Liver (tissue), 3 donors: ENCODE measurements around the gene EZH1.

ENCODE experiments used
- HNF4G ChIP-seq: IDR thresholded peaks from 2 replicates; pipeline ENCODE4 v1.6.1; 2016; ENCODE audit warnings: antibody characterized with exemption
- NR2F2 ChIP-seq: IDR thresholded peaks from 2 replicates; pipeline ENCODE4 v1.6.1; 2016; ENCODE audit warnings: antibody characterized with exemption
- RAD21 ChIP-seq, 2 donors: IDR thresholded peaks; 2 replicates each; pipeline ENCODE4 v1.6.1; 2016; ENCODE audit warnings: antibody characterized with exemption in 2 of 2, mild to moderate bottlenecking in 2 of 2
- TF ChIP-seq, protein P1 (sequence below): fragments of 150-350 bp; IDR thresholded peaks from 2 replicates; pipeline ENCODE4 v1.5.1; 2017; ENCODE audit warnings: improper control_type of control experiment, low read depth, low read length; ENCODE audit not compliant: missing input control
- TF ChIP-seq, protein P2 (sequence below): IDR thresholded peaks from 2 replicates; pipeline ENCODE4 v1.6.1; 2016; ENCODE audit warnings: antibody characterized with exemption
- donor health status: healthy.
- donor health status: healthy.

- TF ChIP-seq, protein P1, sequence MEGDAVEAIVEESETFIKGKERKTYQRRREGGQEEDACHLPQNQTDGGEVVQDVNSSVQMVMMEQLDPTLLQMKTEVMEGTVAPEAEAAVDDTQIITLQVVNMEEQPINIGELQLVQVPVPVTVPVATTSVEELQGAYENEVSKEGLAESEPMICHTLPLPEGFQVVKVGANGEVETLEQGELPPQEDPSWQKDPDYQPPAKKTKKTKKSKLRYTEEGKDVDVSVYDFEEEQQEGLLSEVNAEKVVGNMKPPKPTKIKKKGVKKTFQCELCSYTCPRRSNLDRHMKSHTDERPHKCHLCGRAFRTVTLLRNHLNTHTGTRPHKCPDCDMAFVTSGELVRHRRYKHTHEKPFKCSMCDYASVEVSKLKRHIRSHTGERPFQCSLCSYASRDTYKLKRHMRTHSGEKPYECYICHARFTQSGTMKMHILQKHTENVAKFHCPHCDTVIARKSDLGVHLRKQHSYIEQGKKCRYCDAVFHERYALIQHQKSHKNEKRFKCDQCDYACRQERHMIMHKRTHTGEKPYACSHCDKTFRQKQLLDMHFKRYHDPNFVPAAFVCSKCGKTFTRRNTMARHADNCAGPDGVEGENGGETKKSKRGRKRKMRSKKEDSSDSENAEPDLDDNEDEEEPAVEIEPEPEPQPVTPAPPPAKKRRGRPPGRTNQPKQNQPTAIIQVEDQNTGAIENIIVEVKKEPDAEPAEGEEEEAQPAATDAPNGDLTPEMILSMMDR: peak; percentile 23
- TF ChIP-seq, protein P2, sequence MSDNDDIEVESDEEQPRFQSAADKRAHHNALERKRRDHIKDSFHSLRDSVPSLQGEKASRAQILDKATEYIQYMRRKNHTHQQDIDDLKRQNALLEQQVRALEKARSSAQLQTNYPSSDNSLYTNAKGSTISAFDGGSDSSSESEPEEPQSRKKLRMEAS: no peak
- TF ChIP-seq NR2F2 (peak; percentile 66), RAD21 (IDR thresholded peaks at IDR 0.05) (peak in 1 of 2 donors; percentile 12), HNF4G (no peak)
These were observed 70.7 kb downstream of the EZH1 start for GRCh38 chr17:42673885-42674754.
